Measurements from ENCODE around the gene HERC4. TPM values are rescaled to one million over a fixed set of nuclear protein-coding genes. Genes with fewer than 3 reads are reported as not detected.

Gene HERC4
- total RNA-seq, 3 donors from 2014 or later (not counting 1 experiment from before 2014, with no cell fraction given): 78.4 to 104 (median 83.9) TPM

DNA sequence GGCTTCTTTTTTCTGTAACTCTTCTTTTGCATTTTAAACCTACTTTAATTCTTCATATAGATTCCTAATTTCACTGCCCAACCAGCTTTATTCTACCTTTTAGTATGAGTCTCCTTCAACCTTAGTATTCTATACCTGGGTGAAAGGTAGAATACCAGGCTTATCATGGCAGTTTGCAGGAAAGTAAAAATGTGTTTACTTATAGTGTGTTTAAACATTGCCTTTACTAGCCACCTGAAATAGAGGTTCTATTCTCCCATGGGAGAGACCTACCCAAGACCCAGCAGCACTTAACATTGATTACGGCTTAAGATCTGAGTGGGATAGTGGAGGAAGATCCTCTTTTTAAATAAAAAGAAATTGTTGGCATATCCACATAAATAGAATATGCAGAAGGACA is 32.6 kb upstream of the HERC4 start:
- intact Hi-C loops (cut with micrococcal nuclease): no loop called here
- TF ChIP-seq, protein P1, sequence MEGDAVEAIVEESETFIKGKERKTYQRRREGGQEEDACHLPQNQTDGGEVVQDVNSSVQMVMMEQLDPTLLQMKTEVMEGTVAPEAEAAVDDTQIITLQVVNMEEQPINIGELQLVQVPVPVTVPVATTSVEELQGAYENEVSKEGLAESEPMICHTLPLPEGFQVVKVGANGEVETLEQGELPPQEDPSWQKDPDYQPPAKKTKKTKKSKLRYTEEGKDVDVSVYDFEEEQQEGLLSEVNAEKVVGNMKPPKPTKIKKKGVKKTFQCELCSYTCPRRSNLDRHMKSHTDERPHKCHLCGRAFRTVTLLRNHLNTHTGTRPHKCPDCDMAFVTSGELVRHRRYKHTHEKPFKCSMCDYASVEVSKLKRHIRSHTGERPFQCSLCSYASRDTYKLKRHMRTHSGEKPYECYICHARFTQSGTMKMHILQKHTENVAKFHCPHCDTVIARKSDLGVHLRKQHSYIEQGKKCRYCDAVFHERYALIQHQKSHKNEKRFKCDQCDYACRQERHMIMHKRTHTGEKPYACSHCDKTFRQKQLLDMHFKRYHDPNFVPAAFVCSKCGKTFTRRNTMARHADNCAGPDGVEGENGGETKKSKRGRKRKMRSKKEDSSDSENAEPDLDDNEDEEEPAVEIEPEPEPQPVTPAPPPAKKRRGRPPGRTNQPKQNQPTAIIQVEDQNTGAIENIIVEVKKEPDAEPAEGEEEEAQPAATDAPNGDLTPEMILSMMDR (IDR thresholded peaks at IDR 0.05): no peak
- H3K4me3 ChIP-seq (ENCODE audit: low read length): no peak overlapping the region
- no peaks in the 10 kb centered on the region for H3K36me3 ChIP-seq (ENCODE audit: control insufficient read depth, insufficient read depth, low read length)
- no peak overlapping the region for H3K27ac ChIP-seq (ENCODE audit: low read length)
- Mint-ChIP-seq H3K27ac (no peak overlapping the region), H3K4me1 (no peaks in the 10 kb centered on the region), H3K27me3 (ENCODE audit: low read depth in 2 of 2) (peaks cover 5 to 23% of the 10 kb centered on the region in 2 donors), H3K4me3 (no peak overlapping the region), H3K9me3 (no peaks in the 10 kb centered on the region), H3K36me3 (no peaks in the 10 kb centered on the region)
- H3K9me3 ChIP-seq (ENCODE audit: control insufficient read depth, insufficient read depth, low read length): no peaks in the 10 kb centered on the region
- no peaks in the 10 kb centered on the region for H3K4me1 ChIP-seq (ENCODE audit: control insufficient read depth, insufficient read depth, low read length)
- no peak for DNase-seq
- WGBS (ENCODE audit: insufficient coverage): no CpG with 5 or more reads among the region's 1 CpG
- no peak for ATAC-seq
- peaks cover 3% of the 10 kb centered on the region for H3K27me3 ChIP-seq (ENCODE audit: control insufficient read depth, insufficient read depth, low read length)

DNA sequence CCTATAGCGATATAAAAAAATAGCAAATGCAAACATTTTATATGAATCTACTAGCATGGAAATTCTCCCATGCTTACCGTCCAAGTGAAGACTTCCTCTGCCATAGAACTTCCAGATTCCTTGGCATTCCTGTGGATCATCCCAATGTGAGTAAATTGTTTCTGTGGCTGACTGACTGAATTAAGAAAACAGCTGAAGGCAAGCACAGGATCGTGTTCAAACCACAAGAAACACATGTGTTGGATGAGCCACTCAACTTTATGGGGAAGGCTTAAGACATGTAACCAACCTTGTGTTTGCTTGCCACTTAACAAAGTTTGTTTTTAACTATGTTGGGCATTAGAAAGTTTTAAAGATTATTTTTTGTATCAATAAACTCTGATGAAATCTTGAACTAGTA is 31.6 kb upstream of the HERC4 start:
- Mint-ChIP-seq H3K4me3 (no peak overlapping the region), H3K27ac (no peak overlapping the region), H3K4me1 (no peaks in the 10 kb centered on the region), H3K9me3 (no peaks in the 10 kb centered on the region), H3K36me3 (no peaks in the 10 kb centered on the region), H3K27me3 (ENCODE audit: low read depth in 2 of 2) (peaks cover 5 to 32% of the 10 kb centered on the region in 2 donors)
- Histone ChIP-seq H3K4me1 (ENCODE audit: control insufficient read depth, insufficient read depth, low read length) (no peaks in the 10 kb centered on the region), H3K9me3 (ENCODE audit: control insufficient read depth, insufficient read depth, low read length) (no peaks in the 10 kb centered on the region), H3K27ac (ENCODE audit: low read length) (no peak overlapping the region), H3K36me3 (ENCODE audit: control insufficient read depth, insufficient read depth, low read length) (no peaks in the 10 kb centered on the region), H3K4me3 (ENCODE audit: low read length) (no peak overlapping the region), H3K27me3 (ENCODE audit: control insufficient read depth, insufficient read depth, low read length) (peaks cover 3% of the 10 kb centered on the region)
- intact Hi-C loops (cut with micrococcal nuclease): no loop called here
- TF ChIP-seq, protein P1 (IDR thresholded peaks at IDR 0.05): no peak
- WGBS (ENCODE audit: insufficient coverage): 90% methylated on average over 3 of the region's 3 CpGs
- DNase-seq (no peak), ATAC-seq (no peak)

DNA sequence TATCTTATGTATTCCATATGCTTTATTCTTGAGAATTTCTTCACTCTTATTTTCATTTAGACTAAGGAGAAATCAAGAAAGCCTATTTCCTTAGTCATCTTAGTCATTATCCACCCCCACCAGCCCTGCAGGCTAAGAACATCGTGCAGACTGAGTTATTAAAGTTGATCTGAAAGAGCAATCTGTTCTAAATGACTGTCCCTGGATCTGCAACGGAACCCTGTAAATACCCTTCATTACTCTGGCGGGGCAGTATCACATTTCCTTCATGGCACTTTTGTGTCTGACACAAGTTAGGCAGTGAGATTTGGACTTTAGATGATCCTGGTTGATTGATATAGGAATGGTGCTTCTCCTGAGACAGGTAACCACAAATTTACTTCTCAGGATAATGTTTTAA is 30.7 kb upstream of the HERC4 start:
- no peaks in the 10 kb centered on the region for H3K36me3 ChIP-seq (ENCODE audit: control insufficient read depth, insufficient read depth, low read length)
- no peaks in the 10 kb centered on the region for H3K4me1 Mint-ChIP-seq
- intact Hi-C loops (cut with micrococcal nuclease): no loop called here
- H3K27me3 Mint-ChIP-seq (ENCODE audit: low read depth in 2 of 2): peaks cover 5 to 33% of the 10 kb centered on the region in 2 donors
- H3K4me3 ChIP-seq (ENCODE audit: low read length): no peak overlapping the region
- H3K4me1 ChIP-seq (ENCODE audit: control insufficient read depth, insufficient read depth, low read length): no peaks in the 10 kb centered on the region
- H3K36me3 Mint-ChIP-seq: no peaks in the 10 kb centered on the region
- H3K9me3 ChIP-seq (ENCODE audit: control insufficient read depth, insufficient read depth, low read length): no peaks in the 10 kb centered on the region
- H3K27me3 ChIP-seq (ENCODE audit: control insufficient read depth, insufficient read depth, low read length): peaks cover 3% of the 10 kb centered on the region
- no peaks in the 10 kb centered on the region for H3K9me3 Mint-ChIP-seq
- ATAC-seq: no peak
- TF ChIP-seq, protein P1 (IDR thresholded peaks at IDR 0.05): no peak
- DNase-seq: no peak
- H3K4me3 Mint-ChIP-seq: no peak overlapping the region
- no peak overlapping the region for H3K27ac Mint-ChIP-seq
- H3K27ac ChIP-seq (ENCODE audit: low read length): no peak overlapping the region
- 81% methylated on average over 3 of the region's 3 CpGs for WGBS (ENCODE audit: insufficient coverage)

- H3K27me3 Mint-ChIP-seq (ENCODE audit: low read depth in 2 of 2): peaks cover 11 to 33% of the 10 kb centered on the region in 2 donors
- WGBS (ENCODE audit: insufficient coverage): 92% methylated on average over 1 of the region's 3 CpGs
- Histone ChIP-seq H3K9me3 (ENCODE audit: control insufficient read depth, insufficient read depth, low read length) (no peaks in the 10 kb centered on the region), H3K27ac (ENCODE audit: low read length) (no peak overlapping the region), H3K4me3 (ENCODE audit: low read length) (no peak overlapping the region), H3K36me3 (ENCODE audit: control insufficient read depth, insufficient read depth, low read length) (no peaks in the 10 kb centered on the region), H3K27me3 (ENCODE audit: control insufficient read depth, insufficient read depth, low read length) (peaks cover 3% of the 10 kb centered on the region), H3K4me1 (ENCODE audit: control insufficient read depth, insufficient read depth, low read length) (no peaks in the 10 kb centered on the region)
- DNase-seq (no peak), ATAC-seq (no peak)
- no peaks in the 10 kb centered on the region for H3K36me3 Mint-ChIP-seq
- H3K4me1 Mint-ChIP-seq: peaks cover 0 to 5% of the 10 kb centered on the region in 2 donors
- TF ChIP-seq, protein P1 (IDR thresholded peaks at IDR 0.05): no peak
- intact Hi-C loops (cut with micrococcal nuclease): no loop called here
- no peak overlapping the region for H3K27ac Mint-ChIP-seq
- H3K4me3 Mint-ChIP-seq: no peak overlapping the region
- no peaks in the 10 kb centered on the region for H3K9me3 Mint-ChIP-seq
Observed at GRCh38 chr10:68103901-68104300, 28.8 kb upstream of the HERC4 start.

All from natural killer cell (primary cell).